ENCODE measurements around the gene STX19. TPM values are rescaled to one million over a fixed set of nuclear protein-coding genes. Genes with fewer than 3 reads are reported as not detected.
"Not testable (repeated sequence)": the region's sequence is repeated elsewhere in the genome, so short reads cannot be mapped to it uniquely, and the experiment has no call there.

Gene STX19
- total RNA-seq, 3 donors from 2014 or later, result not detected

DNA sequence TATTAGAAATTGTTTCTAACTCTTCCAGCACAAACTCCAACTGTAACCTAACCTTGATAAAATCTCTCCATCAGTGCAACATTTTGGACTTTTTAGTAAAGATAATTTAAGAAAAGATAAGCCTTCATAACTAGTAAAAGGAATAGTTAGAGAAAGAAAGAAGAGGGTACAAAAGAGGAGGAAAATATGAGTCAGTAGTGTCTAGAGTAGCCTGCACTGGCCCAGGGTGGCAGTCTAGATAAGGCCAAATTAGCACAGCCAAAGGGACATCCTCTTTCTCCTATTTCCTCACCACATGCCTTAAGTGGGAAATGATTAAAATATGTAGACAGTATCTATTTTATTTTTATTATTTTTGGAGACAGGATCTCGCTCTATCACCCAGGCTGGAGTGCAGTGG is 58.4 kb downstream of the STX19 start:
- ATAC-seq, result no peak
- H3K4me3 Mint-ChIP-seq, result no peak overlapping the region
- peaks cover 8% of the 10 kb centered on the region for H3K4me1 Mint-ChIP-seq (ENCODE audit: low read depth)
- H3K9me3 Mint-ChIP-seq, result no peaks in the 10 kb centered on the region
- H3K36me3 Mint-ChIP-seq (ENCODE audit: insufficient read depth), result no peaks in the 10 kb centered on the region
- H3K27me3 Mint-ChIP-seq (ENCODE audit: low read depth), result peaks cover 16% of the 10 kb centered on the region
- no peak for DNase-seq

DNA sequence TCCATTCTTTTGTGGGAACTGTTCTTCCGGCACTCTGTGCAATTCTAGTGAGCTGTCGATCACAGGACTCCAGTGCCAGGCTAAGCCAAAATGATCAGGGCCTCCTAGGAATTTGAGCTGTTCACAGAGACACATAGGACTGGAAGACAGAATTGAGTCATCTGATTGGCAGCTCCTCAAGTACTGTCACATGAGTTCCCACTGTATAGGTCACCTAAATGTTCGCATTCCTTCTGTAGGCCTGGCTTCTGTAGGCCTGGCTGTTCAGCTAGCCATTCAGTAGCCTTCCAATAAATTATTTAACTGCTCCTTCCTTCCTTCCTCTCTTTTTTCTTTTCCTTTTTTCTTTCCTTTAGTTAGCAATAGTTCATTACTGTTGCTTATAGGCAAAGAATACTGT is 59.0 kb downstream of the STX19 start:
- ATAC-seq (no peak), DNase-seq (no peak)
- no peaks in the 10 kb centered on the region for H3K9me3 Mint-ChIP-seq
- H3K4me1 Mint-ChIP-seq (ENCODE audit: low read depth), result peaks cover 8% of the 10 kb centered on the region
- H3K36me3 Mint-ChIP-seq (ENCODE audit: insufficient read depth), result no peaks in the 10 kb centered on the region
- H3K4me3 Mint-ChIP-seq, result no peak overlapping the region
- H3K27me3 Mint-ChIP-seq (ENCODE audit: low read depth), result peaks cover 18% of the 10 kb centered on the region

GRCh38 chr3:93965106-93965505 is 63.3 kb downstream of the STX19 start:
- H3K4me3 Mint-ChIP-seq; H3K9me3 Mint-ChIP-seq; H3K4me1 Mint-ChIP-seq (ENCODE audit: low read depth); H3K27me3 Mint-ChIP-seq (ENCODE audit: low read depth); DNase-seq; H3K36me3 Mint-ChIP-seq (ENCODE audit: insufficient read depth); ATAC-seq: not testable (repeated sequence)

Other genes starting within 250 kb of the STX19 start
- under 1 TPM; 0.08 to 0.33 (median 0.32) TPM for gene PROS1, start 54.7 kb downstream of the STX19 start, total RNA-seq
- 10 to 100 TPM in 2 of 3 donors, 1 to 10 TPM in 1; 9.0 to 13.0 (median 11.6) TPM for gene ARL13B, start 48.4 kb downstream of the STX19 start, total RNA-seq
- gene DHFR2, start 34.3 kb upstream of the STX19 start, total RNA-seq, result 1 to 10 TPM; 5.2 to 7.5 (median 7.1) TPM
- 10 to 100 TPM; 14.0 to 19.3 (median 14.5) TPM for gene NSUN3, start 34.5 kb upstream of the STX19 start, total RNA-seq